GM12801 (cell line): ENCODE results near the gene ASCL1.

ENCODE experiments used
- CTCF ChIP-seq: IDR thresholded peaks from one replicate; pipeline ENCODE4 v1.5.1; 2011; ENCODE audit warnings: control low read depth; ENCODE audit not compliant: insufficient read length; ENCODE audit errors: extremely low read depth

ASCL1 gene

GRCh38 chr12:102916252-102917025 is 41.0 kb upstream of the ASCL1 start:
- no peak for TF ChIP-seq CTCF

GRCh38 chr12:102917026-102917787 is 40.3 kb upstream of the ASCL1 start, which contains the start of gene PAH:
Gene PAH, minus strand, starts transcription at chr12:102917244. Its CDS starts 114 bp downstream, at chr12:102917130.
- TF ChIP-seq CTCF: no peak

- no peak for TF ChIP-seq CTCF
These were observed 38.6 kb upstream of the ASCL1 start for GRCh38 chr12:102918840-102919239.

- TF ChIP-seq CTCF: no peak
These were observed 37.2 kb upstream of the ASCL1 start for GRCh38 chr12:102920271-102920670.

- no peak for TF ChIP-seq CTCF
These were observed 36.2 kb upstream of the ASCL1 start for GRCh38 chr12:102921240-102921639.

- TF ChIP-seq CTCF: no peak
These were observed 30.3 kb upstream of the ASCL1 start for GRCh38 chr12:102927220-102927619.

GRCh38 chr12:102933168-102933567 is 24.3 kb upstream of the ASCL1 start:
- no peak for TF ChIP-seq CTCF
